K562 (cell line): ENCODE data around the gene MEIKIN. TPM values are rescaled to one million over a fixed set of nuclear protein-coding genes. Genes with fewer than 3 reads are reported as not detected.
A peak's percentile ranks its signal among the peaks of the same experiment; 100 is the strongest.

ENCODE experiments used
- ATAC-seq: fragments of 200-7000 bp; cut with Tn5 transposase; 3 replicates; pipeline ENCODE4 v1.9.1; 2020; ENCODE audit warnings: moderate library complexity
- BruUV-seq: library from RNA; stranded (reverse); fragments of 400-500 nt; replicated peaks from 2 replicates; lab custom pipeline; 2021; lab: Mats Ljungman, UMichigan
- CTCF ChIA-PET: fragments of 300-600 bp; formaldehyde crosslinking; extraction: SDS; loops from one replicate; lab custom pipeline; 2021; ENCODE audit warnings: low intra/inter-chr PET ratio; lab: Yijun Ruan, JAX
- POLR2A ChIA-PET: fragments of 300-600, 350-650 bp; sonication (Branson Sonifier 250); formaldehyde crosslinking; extraction: SDS; loops from one replicate; lab custom pipeline; 2021; ENCODE audit warnings: antibody characterized with exemption, inconsistent platforms; lab: Yijun Ruan, JAX
- DNase-seq, 4 experiments: peaks; one replicate each; pipeline versions ENCODE4 v3.0.0 to v3.0.0-alpha.2; 2011 to 2018; ENCODE audit warnings: low spot score in 3 of 4, mixed read lengths in 3 of 4; ENCODE audit errors: extremely low read depth in 1 of 4
- FAIRE-seq: peaks from 2 replicates; lab custom pipeline; 2011; peaks lifted over from hg19 to GRCh38; lab: Jason Lieb, UNC
- H2AFZ ChIP-seq: 2 replicates; pipeline ENCODE4 v1.6.0; 2011; ENCODE audit warnings: low read depth, low read length, control low read depth, inconsistent platforms
- H3K27ac ChIP-seq: fragments of 200-600 bp; 3 replicates; pipeline ENCODE4 v1.8.0; 2011; ENCODE audit warnings: low read depth, mild to moderate bottlenecking, control low read depth, inconsistent platforms, low read length, moderate library complexity, mixed read lengths; ENCODE audit errors: extremely low read depth
- H3K27me3 ChIP-seq, 2 experiments: fragments of 300-600 bp in 1 of 2; 2 replicates in 1 of 2; 3 replicates in 1 of 2; pipeline versions ENCODE4 v1.6.0 to v1.8.0; 2011; ENCODE audit warnings: inconsistent platforms in 2 of 2, low read length in 2 of 2, mild to moderate bottlenecking in 1 of 2, mixed read lengths in 1 of 2, moderate library complexity in 1 of 2; ENCODE audit not compliant: control insufficient read depth in 2 of 2, insufficient read depth in 2 of 2
- H3K36me3 ChIP-seq: fragments of 300-600 bp; 3 replicates; pipeline ENCODE4 v1.8.0; 2011; ENCODE audit warnings: mild to moderate bottlenecking, low read length, inconsistent platforms; ENCODE audit not compliant: control insufficient read depth, insufficient read depth
- H3K4me1 ChIP-seq, 2 experiments: fragments of 200-600 bp in 1 of 2; replicated peaks in 1 of 2; 2 replicates in 1 of 2; 3 replicates in 1 of 2; pipeline versions ENCODE4 v1.5.1 to v1.8.0; 2011; ENCODE audit warnings: inconsistent platforms in 2 of 2, low read length in 2 of 2, mild to moderate bottlenecking in 1 of 2, mixed read lengths in 1 of 2, moderate library complexity in 1 of 2; ENCODE audit not compliant: control insufficient read depth in 2 of 2, insufficient read depth in 2 of 2
- H3K4me2 ChIP-seq: 2 replicates; pipeline ENCODE4 v1.6.1; 2011; ENCODE audit warnings: low read length, control low read depth, inconsistent platforms, mixed read lengths; ENCODE audit not compliant: insufficient read depth
- H3K4me3 ChIP-seq: fragments of 200-600 bp; sonication (generic), shearing (Covaris generic); 2 replicates; pipeline ENCODE4 v1.5.1; 2016; ENCODE audit warnings: control low read depth, inconsistent platforms
- H3K79me2 ChIP-seq: fragments of 200-600 bp; 3 replicates; pipeline ENCODE4 v1.8.0; 2011; ENCODE audit warnings: low read length, inconsistent platforms; ENCODE audit not compliant: control insufficient read depth, insufficient read depth
- H3K9ac ChIP-seq, 2 experiments: 2 replicates each; pipeline versions ENCODE4 v1.6.0 to v1.6.1; 2011; ENCODE audit warnings: low read depth in 2 of 2, low read length in 2 of 2, control low read depth in 1 of 2, inconsistent platforms in 1 of 2, mild to moderate bottlenecking in 1 of 2, mixed read lengths in 1 of 2; ENCODE audit not compliant: insufficient read depth in 1 of 2
- H3K9me1 ChIP-seq: one replicate; pipeline ENCODE4 v1.6.0; 2011; ENCODE audit warnings: inconsistent platforms, mild to moderate bottlenecking, low read length, moderate library complexity; ENCODE audit not compliant: control insufficient read depth, insufficient read depth
- H3K9me3 ChIP-seq: replicated peaks from 2 replicates; pipeline ENCODE4 v1.5.1; 2011; ENCODE audit warnings: low read depth, low read length, inconsistent platforms; ENCODE audit not compliant: control insufficient read depth, insufficient read depth
- H4K20me1 ChIP-seq: replicated peaks from 2 replicates; pipeline ENCODE4 v1.6.1; 2011; ENCODE audit warnings: low read length, inconsistent platforms, mixed read lengths; ENCODE audit not compliant: control insufficient read depth, insufficient read depth
- CEBPB ChIP-seq: fragments of 450-650 bp; IDR thresholded peaks from 2 replicates; pipeline ENCODE4 v1.6.1; 2016; ENCODE audit warnings: missing genetic modification characterization, missing compliant biosample characterization
- CEBPG ChIP-seq, 3 experiments: fragments of 200-800 bp in 1 of 3; sonication (Bioruptor generic) in 1 of 3; sonication (generic) in 1 of 3; formaldehyde crosslinking in 1 of 3; IDR thresholded peaks in 2 of 3; conservative IDR thresholded peaks in 1 of 3; 2 replicates each; pipeline versions ENCODE4 v1.6.1 to v1.8.0; 2016 to 2022; ENCODE audit warnings: missing compliant biosample characterization in 2 of 3, missing genetic modification characterization in 2 of 3, mild to moderate bottlenecking in 1 of 3, missing genetic modification reagents in 1 of 3
- ETV6 ChIP-seq, 3 experiments: fragments of 150-350 bp in 1 of 3; sonication (generic) in 1 of 3; formaldehyde crosslinking in 1 of 3; IDR thresholded peaks; 2 replicates each; pipeline versions ENCODE4 v1.6.1 to v1.8.0; 2014 to 2022; ENCODE audit warnings: borderline replicate concordance in 2 of 3, low read depth in 2 of 3, antibody characterized with exemption in 1 of 3, low read length in 1 of 3, mild to moderate bottlenecking in 1 of 3, missing genetic modification reagents in 1 of 3
- FOXA3 ChIP-seq, 2 experiments: fragments of 450-650 bp in 1 of 2; sonication (generic) in 1 of 2; formaldehyde crosslinking; IDR thresholded peaks in 1 of 2; conservative IDR thresholded peaks in 1 of 2; 2 replicates each; pipeline versions ENCODE4 v1.4.0 to v1.8.0; 2020 to 2022; ENCODE audit warnings: mild to moderate bottlenecking in 2 of 2, missing genetic modification reagents in 1 of 2
- KAT7 ChIP-seq: sonication (generic); formaldehyde crosslinking; IDR thresholded peaks from 2 replicates; pipeline ENCODE4 v1.8.0; 2022; ENCODE audit warnings: missing genetic modification reagents, mild to moderate bottlenecking, borderline replicate concordance
- MEIS2 ChIP-seq: fragments of 450-650 bp; IDR thresholded peaks from 2 replicates; pipeline ENCODE4 v1.6.1; 2014; ENCODE audit warnings: mild to moderate bottlenecking; ENCODE audit not compliant: partially characterized antibody
- SMARCA4 ChIP-seq: fragments of 450-650 bp; IDR thresholded peaks from 2 replicates; pipeline ENCODE4 v1.6.1; 2016
- ZNF408 ChIP-seq: fragments of 250-450 bp; sonication (Bioruptor Pico); IDR thresholded peaks from 2 replicates; pipeline ENCODE4 v1.4.0; 2020; ENCODE audit warnings: low read depth, mild to moderate bottlenecking, moderate library complexity
- WGBS: fragments of 100-300 bp; shearing (Covaris generic); methylation state at CpG from one replicate; pipeline ENCODE4 v1.1.6; 2016; ENCODE audit warnings: low coverage, mixed read lengths; ENCODE audit not compliant: insufficient coverage; ENCODE audit errors: missing lambda C conversion rate; 5-methylcytosine and 5-hydroxymethylcytosine counted together
- in situ Hi-C: fragments of 300-500 bp; cut with MboI; formaldehyde crosslinking; loops from 4 replicates; pipeline ENCODE4 v1.15.0; 2018; ENCODE audit warnings: inconsistent platforms, mixed read lengths
- intact Hi-C: fragments of 100-400 bp; cut with micrococcal nuclease; formaldehyde crosslinking; loops from 2 replicates; pipeline ENCODE4 v1.14.2; 2022
- polyA plus RNA-seq, 8 experiments: library from polyadenylated mRNA; depleted of rRNA in 4 of 8; stranded (reverse) in 5 of 8; unstranded in 3 of 8; fragments of >200 nt; fragmentation: Nextera tagmentation in 2 of 8; fragmentation: Illumina TruSeq in 1 of 8; extraction: Ambion mirVana in 2 of 8; extraction: Trizol in 1 of 8; gene quantifications; 2 replicates each; pipeline versions ENCODE4 v1.2.1 to v1.2.3, GENCODE V29; 2011 to 2014; ENCODE audit warnings: inconsistent platforms in 1 of 8, missing spikeins in 1 of 8
- total RNA-seq, 7 experiments: library from RNA; depleted of rRNA in 6 of 7; stranded (reverse); fragments of >200 nt in 6 of 7; fragmentation: Illumina TruSeq in 2 of 7; extraction: Trizol in 2 of 7; gene quantifications; 2 replicates each; pipeline versions ENCODE4 v1.2.1 to v1.2.3, GENCODE V29; 2011 to 2021; ENCODE audit warnings: low replicate concordance in 1 of 7
- TF ChIP-seq, protein P1 (sequence below), 2 experiments: fragments of 450-650 bp; conservative IDR thresholded peaks; 2 replicates each; pipeline ENCODE4 v1.6.1; 2017; ENCODE audit warnings: mild to moderate bottlenecking in 2 of 2, moderate library complexity in 2 of 2
- TF ChIP-seq, protein P2 (sequence below): fragments of 250-450 bp; sonication (Bioruptor Pico); IDR thresholded peaks from 2 replicates; pipeline ENCODE4 v1.5.1; 2021; ENCODE audit warnings: mild to moderate bottlenecking
- TF ChIP-seq, protein P3 (sequence below): fragments of 450-650 bp; conservative IDR thresholded peaks from 2 replicates; pipeline ENCODE4 v1.6.1; 2016; ENCODE audit warnings: missing genetic modification characterization, low read depth, mild to moderate bottlenecking, control low read depth, missing compliant biosample characterization

MEIKIN gene
- total and polyA plus RNA-seq, 9 of the 15 experiments (the other 6 are each of a cell fraction or from before 2014, with no cell fraction given): 0.18 TPM; not detected in 8

DNA sequence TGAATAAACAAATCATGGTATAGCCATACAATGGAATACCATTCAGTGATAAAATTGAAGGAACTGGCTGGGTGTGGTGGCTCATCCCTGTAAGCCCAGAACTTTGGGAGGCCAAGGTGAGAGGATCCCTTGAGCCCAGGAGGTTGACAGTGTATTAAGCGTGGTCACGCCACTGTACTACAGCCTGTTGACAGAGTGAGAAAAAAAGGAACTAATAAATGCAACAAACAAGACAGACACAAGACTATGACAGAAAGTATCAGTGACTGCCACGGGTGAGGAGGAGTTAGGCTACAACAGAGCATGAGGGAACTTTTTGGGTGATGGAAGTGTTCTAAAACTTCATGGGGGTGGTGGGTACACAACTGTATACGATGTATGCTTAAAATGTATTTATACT lies 150.9 kb downstream of the MEIKIN start (continued):
- TF ChIP-seq MEIS2 (peak; percentile 17), FOXA3 (CRISPR knock-in tag; conservative IDR thresholded peaks at IDR 0.05 in 1 of 2, IDR thresholded peaks at IDR 0.05 in 1 of 2) (peak in 1 of 2 experiments; percentile 89; a peak in 2 of 4 replicates), SMARCA4 (no peak)
- TF ChIP-seq, protein P1, sequence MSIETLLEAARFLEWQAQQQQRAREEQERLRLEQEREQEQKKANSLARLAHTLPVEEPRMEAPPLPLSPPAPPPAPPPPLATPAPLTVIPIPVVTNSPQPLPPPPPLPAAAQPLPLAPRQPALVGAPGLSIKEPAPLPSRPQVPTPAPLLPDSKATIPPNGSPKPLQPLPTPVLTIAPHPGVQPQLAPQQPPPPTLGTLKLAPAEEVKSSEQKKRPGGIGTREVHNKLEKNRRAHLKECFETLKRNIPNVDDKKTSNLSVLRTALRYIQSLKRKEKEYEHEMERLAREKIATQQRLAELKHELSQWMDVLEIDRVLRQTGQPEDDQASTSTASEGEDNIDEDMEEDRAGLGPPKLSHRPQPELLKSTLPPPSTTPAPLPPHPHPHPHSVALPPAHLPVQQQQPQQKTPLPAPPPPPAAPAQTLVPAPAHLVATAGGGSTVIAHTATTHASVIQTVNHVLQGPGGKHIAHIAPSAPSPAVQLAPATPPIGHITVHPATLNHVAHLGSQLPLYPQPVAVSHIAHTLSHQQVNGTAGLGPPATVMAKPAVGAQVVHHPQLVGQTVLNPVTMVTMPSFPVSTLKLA (conservative IDR thresholded peaks at IDR 0.05): peak in 1 of 2 experiments; percentile 24; a peak in 1 of 4 replicates

DNA sequence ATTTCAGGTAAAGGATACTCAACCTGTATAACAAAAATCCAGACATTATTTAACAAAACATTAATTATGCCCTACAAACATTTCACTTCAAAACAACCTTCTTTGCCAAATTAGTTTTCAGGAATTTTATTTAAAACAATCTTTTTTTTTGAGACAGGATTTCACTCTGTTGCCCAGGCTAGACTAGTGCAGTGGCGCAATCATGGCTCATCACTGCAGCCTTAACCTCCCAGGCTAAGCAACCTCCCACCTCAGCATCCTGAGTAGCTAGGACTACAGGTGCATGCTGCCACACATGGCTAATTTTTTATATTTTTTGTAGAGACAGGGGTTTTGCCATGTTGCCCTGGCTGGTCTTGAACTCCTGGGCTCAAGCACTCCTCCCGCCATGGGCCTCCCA lies 152.6 kb downstream of the MEIKIN start:
- intact Hi-C loops: loop anchor here (10.0 kb wide), 1 partner anchor 118 kb away; no protein-coding TSS in a partner anchor
- no peaks in the 10 kb centered on the region for H3K9me3 ChIP-seq
- TF ChIP-seq CEBPG (CRISPR knock-in tag; IDR thresholded peaks at IDR 0.05) (peak; percentile 41; the same call in 1 of the 2 replicates), CEBPG (tag; conservative IDR thresholded peaks at IDR 0.05 in 1 of 2, IDR thresholded peaks at IDR 0.05 in 1 of 2) (peak; percentile 21 to 29; a peak in 1 of 4 replicates), KAT7 (CRISPR knock-in tag) (no peak), CEBPB (tag) (peak; percentile 64), ETV6 (IDR thresholded peaks at IDR 0.05; ENCODE audit: borderline replicate concordance in 1 of 2, low read depth in 2 of 2, low read length in 1 of 2) (no peak), ETV6 (CRISPR knock-in tag; IDR thresholded peaks at IDR 0.05; ENCODE audit: borderline replicate concordance) (no peak), ZNF408 (CRISPR knock-in tag) (no peak)
- TF ChIP-seq, protein P2, sequence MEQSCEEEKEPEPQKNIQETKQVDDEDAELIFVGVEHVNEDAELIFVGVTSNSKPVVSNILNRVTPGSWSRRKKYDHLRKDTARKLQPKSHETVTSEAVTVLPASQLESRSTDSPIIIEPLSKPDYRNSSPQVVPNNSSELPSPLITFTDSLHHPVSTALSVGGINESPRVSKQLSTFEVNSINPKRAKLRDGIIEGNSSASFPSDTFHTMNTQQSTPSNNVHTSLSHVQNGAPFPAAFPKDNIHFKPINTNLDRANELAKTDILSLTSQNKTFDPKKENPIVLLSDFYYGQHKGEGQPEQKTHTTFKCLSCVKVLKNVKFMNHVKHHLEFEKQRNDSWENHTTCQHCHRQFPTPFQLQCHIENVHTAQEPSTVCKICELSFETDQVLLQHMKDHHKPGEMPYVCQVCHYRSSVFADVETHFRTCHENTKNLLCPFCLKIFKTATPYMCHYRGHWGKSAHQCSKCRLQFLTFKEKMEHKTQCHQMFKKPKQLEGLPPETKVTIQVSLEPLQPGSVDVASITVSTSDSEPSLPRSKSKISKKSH (CRISPR knock-in tag): no peak
- TF ChIP-seq, protein P3, sequence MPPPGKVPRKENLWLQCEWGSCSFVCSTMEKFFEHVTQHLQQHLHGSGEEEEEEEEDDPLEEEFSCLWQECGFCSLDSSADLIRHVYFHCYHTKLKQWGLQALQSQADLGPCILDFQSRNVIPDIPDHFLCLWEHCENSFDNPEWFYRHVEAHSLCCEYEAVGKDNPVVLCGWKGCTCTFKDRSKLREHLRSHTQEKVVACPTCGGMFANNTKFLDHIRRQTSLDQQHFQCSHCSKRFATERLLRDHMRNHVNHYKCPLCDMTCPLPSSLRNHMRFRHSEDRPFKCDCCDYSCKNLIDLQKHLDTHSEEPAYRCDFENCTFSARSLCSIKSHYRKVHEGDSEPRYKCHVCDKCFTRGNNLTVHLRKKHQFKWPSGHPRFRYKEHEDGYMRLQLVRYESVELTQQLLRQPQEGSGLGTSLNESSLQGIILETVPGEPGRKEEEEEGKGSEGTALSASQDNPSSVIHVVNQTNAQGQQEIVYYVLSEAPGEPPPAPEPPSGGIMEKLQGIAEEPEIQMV: no peak

More for the DNA sequence above, 152.6 kb downstream of the MEIKIN start:
- Histone ChIP-seq H3K36me3 (peaks cover 25% of the 10 kb centered on the region), H3K4me3 (no peak overlapping the region), H3K9ac (no peak overlapping the region), H3K9me1 (no peaks in the 10 kb centered on the region), H3K27ac (no peak overlapping the region), H3K4me2 (no peak overlapping the region), H2AFZ (no peak overlapping the region), H3K27me3 (no peaks in the 10 kb centered on the region), H4K20me1 (peaks cover 32% of the 10 kb centered on the region; the same call in 1 of the 2 replicates), H3K4me1 (peaks cover 28% of the 10 kb centered on the region in 2 experiments), H3K79me2 (peaks cover 94% of the 10 kb centered on the region)
- POLR2A ChIA-PET: no interaction called here
- FAIRE-seq (no peak), DNase-seq (no peak), ATAC-seq (no peak)
- CTCF ChIA-PET: no interaction called here
- no TSS peak for BruUV-seq
- in situ Hi-C loops: no loop called here
- 100% methylated on average over 2 of the region's 2 CpGs for WGBS
